ENCODE data around the gene DCTN5. TPM values are rescaled to one million over a fixed set of nuclear protein-coding genes. Genes with fewer than 3 reads are reported as not detected.

DCTN5 gene
- total and polyA plus RNA-seq, 8 donors, result 55.1 to 66.4 (median 60.4) TPM

GRCh38 chr16:23705517-23705902 lies 64.2 kb downstream of the DCTN5 start:
- Histone ChIP-seq H3K9me3 (peaks cover 0 to 23% of the 10 kb centered on the region in 2 donors), H3K4me3 (no peak overlapping the region), H3K27me3 (peaks cover 0 to 16% of the 10 kb centered on the region in 2 donors), H3K4me1 (no peaks in the 10 kb centered on the region), H3K36me3 (no peaks in the 10 kb centered on the region), H3K27ac (no peak overlapping the region)
- no peak for TF ChIP-seq CTCF (IDR thresholded peaks at IDR 0.05)
- intact Hi-C loops (cut with DNase I), result no loop called here
- ATAC-seq (no peak), DNase-seq (no peak)

- H3K4me1 ChIP-seq, result no peaks in the 10 kb centered on the region
- H3K27ac ChIP-seq, result no peak overlapping the region
- H3K4me3 ChIP-seq, result no peak overlapping the region
- ATAC-seq (no peak), DNase-seq (no peak)
- no peak for TF ChIP-seq CTCF (IDR thresholded peaks at IDR 0.05)
- no peaks in the 10 kb centered on the region for H3K36me3 ChIP-seq
- intact Hi-C loops (cut with DNase I), result no loop called here
- H3K27me3 ChIP-seq, result peaks cover 0 to 26% of the 10 kb centered on the region in 2 donors
- peaks cover 0 to 23% of the 10 kb centered on the region in 2 donors for H3K9me3 ChIP-seq
Measured at GRCh38 chr16:23706439-23706838, 65.2 kb downstream of the DCTN5 start.

GRCh38 chr16:23709536-23709935 lies 68.3 kb downstream of the DCTN5 start:
- ATAC-seq (no peak), DNase-seq (no peak)
- Histone ChIP-seq H3K4me1 (no peaks in the 10 kb centered on the region), H3K27ac (no peak overlapping the region), H3K9me3 (peaks cover 0 to 18% of the 10 kb centered on the region in 2 donors), H3K4me3 (no peak overlapping the region), H3K27me3 (peaks cover 13 to 56% of the 10 kb centered on the region in 2 donors), H3K36me3 (no peaks in the 10 kb centered on the region)
- no peak for TF ChIP-seq CTCF (IDR thresholded peaks at IDR 0.05)
- intact Hi-C loops (cut with DNase I), result no loop called here

GRCh38 chr16:23710008-23710407 lies 68.7 kb downstream of the DCTN5 start:
- intact Hi-C loops (cut with DNase I), result no loop called here
- no peaks in the 10 kb centered on the region for H3K4me1 ChIP-seq
- H3K27ac ChIP-seq, result no peak overlapping the region
- ATAC-seq (no peak), DNase-seq (no peak)
- H3K27me3 ChIP-seq, result peaks cover 13 to 61% of the 10 kb centered on the region in 2 donors
- H3K36me3 ChIP-seq, result no peaks in the 10 kb centered on the region
- H3K9me3 ChIP-seq, result peaks cover 0 to 18% of the 10 kb centered on the region in 2 donors
- no peak overlapping the region for H3K4me3 ChIP-seq
- TF ChIP-seq CTCF (IDR thresholded peaks at IDR 0.05), result no peak

- no peak for DNase-seq
- ATAC-seq, result no peak
- Histone ChIP-seq H3K9me3 (peaks cover 0 to 18% of the 10 kb centered on the region in 2 donors), H3K36me3 (no peaks in the 10 kb centered on the region), H3K4me3 (no peak overlapping the region), H3K4me1 (no peaks in the 10 kb centered on the region), H3K27ac (no peak overlapping the region), H3K27me3 (peaks cover 13 to 66% of the 10 kb centered on the region in 2 donors)
- intact Hi-C loops (cut with DNase I), result no loop called here
- TF ChIP-seq CTCF (IDR thresholded peaks at IDR 0.05), result no peak
Measured at GRCh38 chr16:23710504-23710903, 69.2 kb downstream of the DCTN5 start.
